HepG2 (cell line): ENCODE results near the gene SEZ6.

ENCODE experiments used
- CTCF ChIP-seq: sonication (generic); formaldehyde crosslinking; IDR thresholded peaks from 2 replicates; pipeline ENCODE4 v1.5.0; 2020; ENCODE audit warnings: mild to moderate bottlenecking, missing genetic modification reagents, moderate library complexity
- EZH2 ChIP-seq: conservative IDR thresholded peaks from 2 replicates; pipeline ENCODE4 v1.6.1; 2012; ENCODE audit warnings: mild to moderate bottlenecking, low read depth, low read length, moderate library complexity
- FOXK2 ChIP-seq: fragments of 450-650 bp; IDR thresholded peaks from 2 replicates; pipeline ENCODE4 v1.6.1; 2016
- HDAC6 ChIP-seq: fragments of 200-600 bp; sonication (generic); IDR thresholded peaks from 2 replicates; pipeline ENCODE4 v1.7.0; 2017; ENCODE audit warnings: mild to moderate bottlenecking, antibody characterized with exemption, low read length, low read depth
- NR0B2 ChIP-seq: sonication (generic); formaldehyde crosslinking; IDR thresholded peaks from 2 replicates; pipeline ENCODE4 v1.4.0; 2020; ENCODE audit warnings: mild to moderate bottlenecking, missing genetic modification reagents
- RNF219 ChIP-seq: sonication (generic); formaldehyde crosslinking; IDR thresholded peaks from 2 replicates; pipeline ENCODE4 v1.5.0; 2020; ENCODE audit warnings: mild to moderate bottlenecking, missing genetic modification reagents
- SIN3B ChIP-seq: fragments of 150-350 bp; IDR thresholded peaks from 2 replicates; pipeline ENCODE4 v1.6.1; 2014; ENCODE audit warnings: low read length
- ZBTB4 ChIP-seq: sonication (generic); formaldehyde crosslinking; IDR thresholded peaks from 2 replicates; pipeline ENCODE4 v1.4.0; 2020; ENCODE audit warnings: missing genetic modification reagents, mild to moderate bottlenecking, borderline replicate concordance
- ZNF121 ChIP-seq: sonication (generic); formaldehyde crosslinking; IDR thresholded peaks from 2 replicates; pipeline ENCODE4 v1.5.0; 2020; ENCODE audit warnings: mild to moderate bottlenecking, missing genetic modification reagents

GRCh38 chr17:28928061-28928460, 77.8 kb downstream of the SEZ6 start:
- TF ChIP-seq EZH2, result no peak
- TF ChIP-seq FOXK2, result no peak
- no peak for TF ChIP-seq CTCF (CRISPR knock-in tag)
- no peak for TF ChIP-seq RNF219 (CRISPR knock-in tag)
- TF ChIP-seq ZNF121 (CRISPR knock-in tag), result no peak
- TF ChIP-seq NR0B2 (CRISPR knock-in tag), result no peak
- TF ChIP-seq SIN3B, result no peak
- no peak for TF ChIP-seq ZBTB4 (CRISPR knock-in tag)
- TF ChIP-seq HDAC6, result no peak
